ENCODE results near the gene PPP6C. TPM values are rescaled to one million over a fixed set of nuclear protein-coding genes. Genes with fewer than 3 reads are reported as not detected.
"Not testable (repeated sequence)": the region's sequence is repeated elsewhere in the genome, so short reads cannot be mapped to it uniquely, and the experiment has no call there.

The PPP6C gene
- 10 to 100 TPM; 48.5 to 59.8 (median 56.6) TPM for polyA plus RNA-seq (ENCODE audit: low read depth in 6 of 6)

- H3K4me1 Mint-ChIP-seq: peaks cover 13 to 50% (median 25%) of the 10 kb centered on the region in 3 donors
- H3K27ac Mint-ChIP-seq: peak within 1 kb of the TSS; percentile 78 to 98 (median 94)
- ATAC-seq (ENCODE audit: low read depth in 2 of 2) (peak; percentile 92), DNase-seq (peak; percentile 96)
- no peaks in the 10 kb centered on the region for H3K36me3 Mint-ChIP-seq
- no peaks in the 10 kb centered on the region for H3K27me3 Mint-ChIP-seq
- peak within 1 kb of the TSS; percentile 91 to 99 (median 97) for H3K4me3 Mint-ChIP-seq
- no peaks in the 10 kb centered on the region for H3K9me3 Mint-ChIP-seq
These were observed at the start of gene PPP6C for GRCh38 chr9:125189361-125190289. Gene PPP6C, minus strand, starts transcription at chr9:125189803. Its CDS starts 85 bp downstream, at chr9:125189718.

- Mint-ChIP-seq H3K36me3 (peaks cover 18 to 22% of the 10 kb centered on the region in 2 donors), H3K27me3 (no peaks in the 10 kb centered on the region), H3K9me3 (no peaks in the 10 kb centered on the region), H3K27ac (peak overlapping the region in 3 of 6 donors; percentile 26 to 80 (median 73)), H3K4me1 (peaks cover 41 to 71% (median 44%) of the 10 kb centered on the region in 3 donors), H3K4me3 (peak overlapping the region in 7 of 8 donors; percentile 15 to 99 (median 86))
- DNase-seq (no peak), ATAC-seq (ENCODE audit: low read depth in 2 of 2) (no peak)
These were observed 49.4 kb upstream of the PPP6C start for GRCh38 chr9:125238915-125239446.

- no peaks in the 10 kb centered on the region for H3K27me3 Mint-ChIP-seq
- DNase-seq (no peak), ATAC-seq (ENCODE audit: low read depth in 2 of 2) (no peak)
- H3K4me3 Mint-ChIP-seq: peak overlapping the region; percentile 15 to 99 (median 62)
- peak overlapping the region in 4 of 6 donors; percentile 26 to 73 (median 64) for H3K27ac Mint-ChIP-seq
- peaks cover 41 to 71% (median 44%) of the 10 kb centered on the region in 3 donors for H3K4me1 Mint-ChIP-seq
- H3K9me3 Mint-ChIP-seq: no peaks in the 10 kb centered on the region
- peaks cover 18 to 22% of the 10 kb centered on the region in 2 donors for H3K36me3 Mint-ChIP-seq
These were observed 48.7 kb upstream of the PPP6C start for GRCh38 chr9:125238127-125238914.

GRCh38 chr9:125236520-125237159 lies 47.0 kb upstream of the PPP6C start:
- DNase-seq; H3K27me3 Mint-ChIP-seq; H3K9me3 Mint-ChIP-seq; ATAC-seq (ENCODE audit: low read depth in 2 of 2): not testable (repeated sequence)
- Mint-ChIP-seq H3K36me3 (peaks cover 18 to 22% of the 10 kb centered on the region in 2 donors), H3K4me3 (peak overlapping the region in 1 of 8 donors; percentile 74), H3K4me1 (peaks cover 34 to 64% (median 36%) of the 10 kb centered on the region in 3 donors), H3K27ac (peak overlapping the region in 5 of 6 donors; percentile 4 to 61 (median 48))

GRCh38 chr9:125235804-125236519 lies 46.4 kb upstream of the PPP6C start:
- ATAC-seq (ENCODE audit: low read depth in 2 of 2) (no peak), DNase-seq (no peak)
- H3K4me3 Mint-ChIP-seq: peak overlapping the region in 1 of 8 donors; percentile 74
- H3K27ac Mint-ChIP-seq: peak overlapping the region in 4 of 6 donors; percentile 33 to 61 (median 47)
- H3K9me3 Mint-ChIP-seq: no peaks in the 10 kb centered on the region
- H3K27me3 Mint-ChIP-seq: no peaks in the 10 kb centered on the region
- peaks cover 18 to 22% of the 10 kb centered on the region in 2 donors for H3K36me3 Mint-ChIP-seq
- peaks cover 29 to 58% (median 36%) of the 10 kb centered on the region in 3 donors for H3K4me1 Mint-ChIP-seq

- Mint-ChIP-seq H3K4me1 (peaks cover 26 to 41% (median 29%) of the 10 kb centered on the region in 3 donors), H3K36me3 (peaks cover 16 to 21% of the 10 kb centered on the region in 2 donors), H3K27ac (peak overlapping the region in 1 of 6 donors; percentile 40)
- ATAC-seq (ENCODE audit: low read depth in 2 of 2); H3K4me3 Mint-ChIP-seq; DNase-seq; H3K9me3 Mint-ChIP-seq; H3K27me3 Mint-ChIP-seq: not testable (repeated sequence)
These were observed 44.5 kb upstream of the PPP6C start for GRCh38 chr9:125234099-125234498.

- H3K27ac Mint-ChIP-seq: peak overlapping the region in 2 of 6 donors; percentile 56 to 67
- peaks cover 12 to 16% of the 10 kb centered on the region in 2 donors for H3K36me3 Mint-ChIP-seq
- no peaks in the 10 kb centered on the region for H3K27me3 Mint-ChIP-seq
- peaks cover 22 to 37% (median 25%) of the 10 kb centered on the region in 3 donors for H3K4me1 Mint-ChIP-seq
- DNase-seq: no peak
- no peak overlapping the region for H3K4me3 Mint-ChIP-seq
- no peaks in the 10 kb centered on the region for H3K9me3 Mint-ChIP-seq
- ATAC-seq (ENCODE audit: low read depth in 2 of 2): no peak
These were observed 44.1 kb upstream of the PPP6C start for GRCh38 chr9:125233678-125234077.

- Mint-ChIP-seq H3K9me3 (no peaks in the 10 kb centered on the region), H3K36me3 (no peaks in the 10 kb centered on the region), H3K4me1 (no peaks in the 10 kb centered on the region), H3K4me3 (no peak overlapping the region), H3K27me3 (no peaks in the 10 kb centered on the region), H3K27ac (no peak overlapping the region)
- DNase-seq: no peak
- ATAC-seq (ENCODE audit: low read depth in 2 of 2): no peak
These were observed 38.2 kb upstream of the PPP6C start for GRCh38 chr9:125227761-125228160.

- H3K27ac Mint-ChIP-seq; H3K4me1 Mint-ChIP-seq; H3K4me3 Mint-ChIP-seq; H3K9me3 Mint-ChIP-seq; ATAC-seq (ENCODE audit: low read depth in 2 of 2); DNase-seq; H3K36me3 Mint-ChIP-seq; H3K27me3 Mint-ChIP-seq: not testable (repeated sequence)
These were observed 35.3 kb upstream of the PPP6C start for GRCh38 chr9:125224858-125225257.

- Mint-ChIP-seq H3K9me3 (no peaks in the 10 kb centered on the region), H3K27ac (no peak overlapping the region), H3K27me3 (no peaks in the 10 kb centered on the region), H3K36me3 (peaks cover 0 to 10% of the 10 kb centered on the region in 2 donors), H3K4me3 (no peak overlapping the region), H3K4me1 (no peaks in the 10 kb centered on the region)
- DNase-seq (no peak), ATAC-seq (ENCODE audit: low read depth in 2 of 2) (no peak)
These were observed 29.0 kb upstream of the PPP6C start for GRCh38 chr9:125218621-125219020.

GRCh38 chr9:125214186-125214585 lies 24.6 kb upstream of the PPP6C start:
- H3K27ac Mint-ChIP-seq: no peak overlapping the region
- no peaks in the 10 kb centered on the region for H3K4me1 Mint-ChIP-seq
- DNase-seq (no peak), ATAC-seq (ENCODE audit: low read depth in 2 of 2) (no peak)
- no peaks in the 10 kb centered on the region for H3K27me3 Mint-ChIP-seq
- peaks cover 8 to 14% of the 10 kb centered on the region in 2 donors for H3K36me3 Mint-ChIP-seq
- H3K4me3 Mint-ChIP-seq: no peak overlapping the region
- H3K9me3 Mint-ChIP-seq: no peaks in the 10 kb centered on the region

- Mint-ChIP-seq H3K4me1 (peaks cover 10 to 11% (median 10%) of the 10 kb centered on the region in 3 donors), H3K36me3 (peaks cover 5 to 20% of the 10 kb centered on the region in 2 donors), H3K4me3 (peak overlapping the region in 1 of 8 donors; percentile 28), H3K27me3 (no peaks in the 10 kb centered on the region), H3K27ac (peak overlapping the region in 2 of 6 donors; percentile 12 to 79), H3K9me3 (no peaks in the 10 kb centered on the region)
- no peak for ATAC-seq (ENCODE audit: low read depth in 2 of 2)
- DNase-seq: no peak
These were observed 14.9 kb upstream of the PPP6C start for GRCh38 chr9:125204477-125204876.
